CD4-positive, CD25-positive, alpha-beta regulatory T cell (primary cell): ENCODE results near the gene SGPP2. TPM values are rescaled to one million over a fixed set of nuclear protein-coding genes. Genes with fewer than 3 reads are reported as not detected.

ENCODE experiments used
- ATAC-seq, 2 donors: fragments of 150-1000 bp; cut with Tn5 transposase; one replicate each; pipeline ENCODE4 v1.10.0; 2021; ENCODE audit warnings: low read depth in 2 of 2, moderate number of reproducible peaks in 2 of 2, moderate library complexity in 1 of 2
- DNase-seq, 3 donors: peaks; one replicate each; pipeline versions ENCODE4 v3.0.0 to v3.0.0-alpha.2; 2012 to 2022; ENCODE audit warnings: mixed read lengths in 1 of 3
- H3K27ac ChIP-seq: one replicate; pipeline ENCODE4 v1.7.0; 2013; ENCODE audit warnings: mild to moderate bottlenecking, low read length; ENCODE audit not compliant: insufficient read depth, poor library complexity, severe bottlenecking
- H3K27me3 ChIP-seq: one replicate; pipeline ENCODE4 v1.7.0; 2013; ENCODE audit warnings: low read length; ENCODE audit not compliant: control insufficient read depth, insufficient read depth
- H3K36me3 ChIP-seq: one replicate; pipeline ENCODE4 v1.7.0; 2013; ENCODE audit warnings: mild to moderate bottlenecking, low read length, moderate library complexity; ENCODE audit not compliant: control insufficient read depth, insufficient read depth
- H3K4me1 ChIP-seq: 2 replicates; pipeline ENCODE4 v1.7.0; 2013; ENCODE audit warnings: mild to moderate bottlenecking, low read length; ENCODE audit not compliant: insufficient read depth, control insufficient read depth, poor library complexity, severe bottlenecking
- H3K4me3 ChIP-seq: one replicate; pipeline ENCODE4 v1.7.0; 2013; ENCODE audit warnings: low read depth, mild to moderate bottlenecking, low read length, moderate library complexity
- H3K9me3 ChIP-seq, 2 experiments: 1 replicate in 1 of 2; 2 replicates in 1 of 2; pipeline ENCODE4 v1.7.0; 2013; ENCODE audit warnings: low read length in 2 of 2, mild to moderate bottlenecking in 1 of 2, moderate library complexity in 1 of 2; ENCODE audit not compliant: control insufficient read depth in 2 of 2
- H3K27ac Mint-ChIP-seq, 3 donors: one replicate each; pipeline ENCODE4 v1.8.0; 2020 to 2022; ENCODE audit warnings: mild to moderate bottlenecking in 3 of 3, mixed read lengths in 3 of 3, moderate library complexity in 2 of 3
- H3K27me3 Mint-ChIP-seq: one replicate; pipeline ENCODE4 v1.8.0; 2022; ENCODE audit warnings: mild to moderate bottlenecking, mixed read lengths
- H3K36me3 Mint-ChIP-seq: one replicate; pipeline ENCODE4 v1.8.0; 2020; ENCODE audit warnings: mixed read lengths
- H3K4me1 Mint-ChIP-seq, 4 donors: one replicate each; pipeline ENCODE4 v1.8.0; 2020 to 2022; ENCODE audit warnings: mixed read lengths in 4 of 4, mild to moderate bottlenecking in 1 of 4
- H3K4me3 Mint-ChIP-seq, 4 donors: one replicate each; pipeline ENCODE4 v1.8.0; 2020 to 2022; ENCODE audit warnings: mild to moderate bottlenecking in 4 of 4, mixed read lengths in 4 of 4, moderate library complexity in 3 of 4
- H3K9me3 Mint-ChIP-seq, 7 donors: one replicate each; pipeline ENCODE4 v1.8.0; 2020 to 2022; ENCODE audit warnings: mixed read lengths in 7 of 7, mild to moderate bottlenecking in 3 of 7, moderate library complexity in 2 of 7
- polyA plus RNA-seq, 4 donors: library from polyadenylated mRNA; unstranded; fragments of 300-500 nt; fragmentation: Illumina TruSeq; gene quantifications; one replicate each; pipeline ENCODE4 v1.2.3, GENCODE V29; 2021
- total RNA-seq: library from RNA; stranded (reverse); gene quantifications from one replicate; pipeline ENCODE4 v1.2.3, GENCODE V29; 2022

SGPP2 gene
- total and polyA plus RNA-seq, 5 donors from 2014 or later, result 2.7 to 8.3 (median 4.9) TPM

GRCh38 chr2:222479859-222480258, 55.5 kb downstream of the SGPP2 start:
- H3K27ac Mint-ChIP-seq, result peak overlapping the region in 1 of 3 donors; percentile 10

DNA sequence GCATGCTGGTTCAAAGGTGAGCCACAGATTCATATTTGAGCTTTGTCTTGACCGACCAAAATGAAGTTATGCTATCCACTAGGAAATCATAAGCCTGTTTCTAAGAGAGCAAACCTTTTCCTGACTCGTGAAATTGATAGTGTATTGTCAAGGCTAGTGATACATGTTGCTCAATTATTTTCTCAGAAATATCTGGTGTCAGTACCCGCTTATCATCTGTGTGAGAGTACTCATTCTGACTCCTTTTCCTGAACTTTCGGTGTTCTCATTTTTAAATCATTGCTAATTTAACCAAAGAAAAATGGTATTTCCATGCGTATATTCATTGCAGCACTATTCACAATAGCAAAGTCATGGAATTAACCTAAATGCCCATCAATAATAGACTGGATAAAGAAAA, 56.2 kb downstream of the SGPP2 start:
- Mint-ChIP-seq H3K9me3 (no peaks in the 10 kb centered on the region), H3K27ac (no peak overlapping the region), H3K4me3 (no peak overlapping the region), H3K27me3 (no peaks in the 10 kb centered on the region), H3K4me1 (peaks cover 0 to 10% (median 4%) of the 10 kb centered on the region in 4 donors), H3K36me3 (peaks cover 11% of the 10 kb centered on the region)
- Histone ChIP-seq H3K36me3 (peaks cover 3% of the 10 kb centered on the region), H3K27ac (no peak overlapping the region), H3K4me3 (no peak overlapping the region), H3K9me3 (no peaks in the 10 kb centered on the region), H3K27me3 (no peaks in the 10 kb centered on the region), H3K4me1 (no peaks in the 10 kb centered on the region)
- DNase-seq (no peak), ATAC-seq (no peak)

More at GRCh38 chr2:222479859-222480258, 55.5 kb downstream of the SGPP2 start:
- Histone ChIP-seq H3K36me3 (peaks cover 3% of the 10 kb centered on the region), H3K4me1 (no peaks in the 10 kb centered on the region), H3K9me3 (no peaks in the 10 kb centered on the region), H3K27me3 (no peaks in the 10 kb centered on the region), H3K27ac (no peak overlapping the region), H3K4me3 (no peak overlapping the region)
- H3K4me1 Mint-ChIP-seq, result peaks cover 0 to 10% (median 1%) of the 10 kb centered on the region in 4 donors
- H3K9me3 Mint-ChIP-seq, result no peaks in the 10 kb centered on the region
- no peak for DNase-seq
- peaks cover 8% of the 10 kb centered on the region for H3K36me3 Mint-ChIP-seq
- no peak overlapping the region for H3K4me3 Mint-ChIP-seq
- H3K27me3 Mint-ChIP-seq, result no peaks in the 10 kb centered on the region
- no peak for ATAC-seq

GRCh38 chr2:222481941-222482340, 57.6 kb downstream of the SGPP2 start:
- no peaks in the 10 kb centered on the region for H3K36me3 ChIP-seq
- H3K27me3 ChIP-seq, result no peaks in the 10 kb centered on the region
- H3K27ac Mint-ChIP-seq, result no peak overlapping the region
- H3K27ac ChIP-seq, result no peak overlapping the region
- no peak overlapping the region for H3K4me3 ChIP-seq
- no peaks in the 10 kb centered on the region for H3K9me3 ChIP-seq
- no peak overlapping the region for H3K4me3 Mint-ChIP-seq
- H3K27me3 Mint-ChIP-seq, result no peaks in the 10 kb centered on the region
- H3K4me1 ChIP-seq, result no peaks in the 10 kb centered on the region
- ATAC-seq (no peak), DNase-seq (no peak)
- no peaks in the 10 kb centered on the region for H3K9me3 Mint-ChIP-seq
- peaks cover 11% of the 10 kb centered on the region for H3K36me3 Mint-ChIP-seq
- peaks cover 0 to 10% (median 4%) of the 10 kb centered on the region in 4 donors for H3K4me1 Mint-ChIP-seq

- DNase-seq, result peak in 1 of 3 donors; percentile 8
- H3K4me3 Mint-ChIP-seq, result no peak overlapping the region
These were observed 59.2 kb downstream of the SGPP2 start for GRCh38 chr2:222483513-222484039.

GRCh38 chr2:222485367-222486211, 61.2 kb downstream of the SGPP2 start:
- no peaks in the 10 kb centered on the region for H3K9me3 Mint-ChIP-seq
- Histone ChIP-seq H3K27ac (no peak overlapping the region), H3K36me3 (no peaks in the 10 kb centered on the region), H3K9me3 (no peaks in the 10 kb centered on the region), H3K4me1 (no peaks in the 10 kb centered on the region), H3K4me3 (no peak overlapping the region), H3K27me3 (no peaks in the 10 kb centered on the region)
- no peak overlapping the region for H3K27ac Mint-ChIP-seq
- H3K4me1 Mint-ChIP-seq, result peaks cover 0 to 6% (median under 1%) of the 10 kb centered on the region in 4 donors
- ATAC-seq (no peak), DNase-seq (no peak)
- no peak overlapping the region for H3K4me3 Mint-ChIP-seq
- H3K27me3 Mint-ChIP-seq, result no peaks in the 10 kb centered on the region
- peaks cover 11% of the 10 kb centered on the region for H3K36me3 Mint-ChIP-seq

More at GRCh38 chr2:222483513-222484039, 59.2 kb downstream of the SGPP2 start:
- no peaks in the 10 kb centered on the region for H3K27me3 Mint-ChIP-seq
- H3K27ac ChIP-seq, result no peak overlapping the region
- ATAC-seq, result no peak
- no peak overlapping the region for H3K27ac Mint-ChIP-seq
- no peaks in the 10 kb centered on the region for H3K36me3 ChIP-seq
- H3K9me3 Mint-ChIP-seq, result no peaks in the 10 kb centered on the region
- no peaks in the 10 kb centered on the region for H3K27me3 ChIP-seq
- no peaks in the 10 kb centered on the region for H3K9me3 ChIP-seq
- H3K4me1 ChIP-seq, result no peaks in the 10 kb centered on the region
- peaks cover 0 to 10% (median 4%) of the 10 kb centered on the region in 4 donors for H3K4me1 Mint-ChIP-seq
- peaks cover 11% of the 10 kb centered on the region for H3K36me3 Mint-ChIP-seq
- no peak overlapping the region for H3K4me3 ChIP-seq

GRCh38 chr2:222490131-222490530, 65.8 kb downstream of the SGPP2 start:
- no peak overlapping the region for H3K27ac ChIP-seq
- Mint-ChIP-seq H3K36me3 (peaks cover 9% of the 10 kb centered on the region), H3K27me3 (no peaks in the 10 kb centered on the region), H3K4me3 (no peak overlapping the region), H3K27ac (no peak overlapping the region), H3K9me3 (peaks cover 0 to 10% (median 2%) of the 10 kb centered on the region in 7 donors), H3K4me1 (peaks cover 0 to 3% (median 0%) of the 10 kb centered on the region in 4 donors)
- no peaks in the 10 kb centered on the region for H3K4me1 ChIP-seq
- no peak for ATAC-seq
- H3K27me3 ChIP-seq, result no peaks in the 10 kb centered on the region
- no peak for DNase-seq
- H3K4me3 ChIP-seq, result no peak overlapping the region
- no peaks in the 10 kb centered on the region for H3K9me3 ChIP-seq
- no peaks in the 10 kb centered on the region for H3K36me3 ChIP-seq

DNA sequence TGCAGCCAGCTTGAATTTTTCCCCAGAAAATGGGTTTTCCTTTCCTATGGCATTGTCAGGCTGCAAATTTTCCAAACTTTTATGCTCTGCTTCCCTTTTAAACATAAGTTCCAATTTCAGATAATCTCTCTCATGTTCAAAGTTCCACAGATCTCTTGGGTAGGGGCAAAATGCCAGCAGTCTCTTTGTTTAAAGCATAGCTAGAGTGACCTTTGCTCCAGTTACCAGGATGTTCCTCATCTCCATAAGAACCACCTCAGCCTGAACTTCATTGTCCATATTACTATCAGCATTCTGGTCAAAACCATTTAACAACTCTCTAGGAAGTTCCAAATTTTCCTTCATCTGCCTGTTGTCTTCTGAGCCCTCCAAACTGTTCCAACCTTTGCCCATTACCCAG, 68.3 kb downstream of the SGPP2 start:
- no peak for DNase-seq
- no peak overlapping the region for H3K4me3 ChIP-seq
- Mint-ChIP-seq H3K27me3 (no peaks in the 10 kb centered on the region), H3K27ac (no peak overlapping the region), H3K9me3 (peaks cover 0 to 10% (median 2%) of the 10 kb centered on the region in 7 donors), H3K36me3 (peaks cover 12% of the 10 kb centered on the region), H3K4me1 (peaks cover 0 to 10% (median 0%) of the 10 kb centered on the region in 4 donors), H3K4me3 (no peak overlapping the region)
- H3K4me1 ChIP-seq, result no peaks in the 10 kb centered on the region
- no peaks in the 10 kb centered on the region for H3K27me3 ChIP-seq
- no peaks in the 10 kb centered on the region for H3K9me3 ChIP-seq
- no peak for ATAC-seq
- no peak overlapping the region for H3K27ac ChIP-seq
- no peaks in the 10 kb centered on the region for H3K36me3 ChIP-seq
